Panc1 (cell line): ENCODE results near the gene IL17REL.

Source experiments
- POLR2AphosphoS5 ChIP-seq: IDR thresholded peaks from 2 replicates; pipeline ENCODE4 v1.6.1; 2012; ENCODE audit warnings: mild to moderate bottlenecking, low read depth, low read length, moderate library complexity
- SIN3A ChIP-seq: IDR thresholded peaks from 2 replicates; pipeline ENCODE4 v1.6.1; 2012; ENCODE audit warnings: low read depth, mild to moderate bottlenecking, low read length, moderate library complexity, borderline replicate concordance; ENCODE audit not compliant: insufficient read depth
- TCF7L2 ChIP-seq: IDR thresholded peaks from 2 replicates; pipeline ENCODE4 v1.6.1; 2011; ENCODE audit warnings: mild to moderate bottlenecking, low read depth, low read length, inconsistent platforms
- TF ChIP-seq, protein P1 (sequence below): fragments of 450-650 bp; IDR thresholded peaks from 2 replicates; pipeline ENCODE4 v1.5.1; 2017; ENCODE audit warnings: mild to moderate bottlenecking
- TF ChIP-seq, protein P2 (sequence below), 2 experiments: IDR thresholded peaks; 2 replicates each; pipeline ENCODE4 v1.6.1; 2011 to 2012; ENCODE audit warnings: low read depth in 2 of 2, control low read depth in 1 of 2, low read length in 1 of 2, mild to moderate bottlenecking in 1 of 2, moderate library complexity in 1 of 2; ENCODE audit not compliant: insufficient read depth in 1 of 2

DNA sequence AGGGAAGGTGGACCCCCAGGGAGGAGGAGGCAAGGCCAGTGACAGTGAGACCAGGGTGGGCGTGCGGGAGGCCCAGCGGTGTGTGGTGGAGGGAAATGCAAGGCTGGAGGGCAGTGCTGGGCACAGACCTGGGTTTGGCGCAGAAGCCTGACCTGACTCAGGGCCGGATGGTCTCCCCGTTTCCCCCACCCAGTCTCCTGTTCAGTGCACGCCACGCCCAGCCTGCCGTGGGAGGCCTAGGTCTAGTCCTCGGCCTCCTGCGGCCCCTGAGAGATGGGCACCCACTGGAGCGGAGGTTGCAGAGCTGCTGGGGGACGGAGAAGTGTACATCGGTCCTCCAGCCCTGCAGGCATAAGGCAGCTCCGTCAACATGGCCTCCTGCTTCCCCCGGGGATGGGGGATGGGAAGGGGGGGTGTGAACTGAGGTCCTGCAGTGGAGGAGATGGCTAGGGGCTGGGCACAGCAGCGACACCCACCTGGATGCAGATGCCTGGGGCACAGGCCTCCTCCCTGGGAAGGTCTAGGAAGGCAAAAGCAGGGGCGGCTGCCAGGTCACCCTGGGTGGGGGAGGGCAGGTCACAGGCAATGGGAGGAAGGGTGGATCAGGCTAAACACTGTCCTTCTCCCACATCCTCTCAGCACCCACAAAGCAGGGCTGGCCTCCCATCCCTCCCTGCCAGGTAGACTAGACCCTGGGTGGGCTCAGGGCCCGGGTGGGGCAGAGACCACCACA is 15.9 kb downstream of the IL17REL start:
- TF ChIP-seq, protein P1, sequence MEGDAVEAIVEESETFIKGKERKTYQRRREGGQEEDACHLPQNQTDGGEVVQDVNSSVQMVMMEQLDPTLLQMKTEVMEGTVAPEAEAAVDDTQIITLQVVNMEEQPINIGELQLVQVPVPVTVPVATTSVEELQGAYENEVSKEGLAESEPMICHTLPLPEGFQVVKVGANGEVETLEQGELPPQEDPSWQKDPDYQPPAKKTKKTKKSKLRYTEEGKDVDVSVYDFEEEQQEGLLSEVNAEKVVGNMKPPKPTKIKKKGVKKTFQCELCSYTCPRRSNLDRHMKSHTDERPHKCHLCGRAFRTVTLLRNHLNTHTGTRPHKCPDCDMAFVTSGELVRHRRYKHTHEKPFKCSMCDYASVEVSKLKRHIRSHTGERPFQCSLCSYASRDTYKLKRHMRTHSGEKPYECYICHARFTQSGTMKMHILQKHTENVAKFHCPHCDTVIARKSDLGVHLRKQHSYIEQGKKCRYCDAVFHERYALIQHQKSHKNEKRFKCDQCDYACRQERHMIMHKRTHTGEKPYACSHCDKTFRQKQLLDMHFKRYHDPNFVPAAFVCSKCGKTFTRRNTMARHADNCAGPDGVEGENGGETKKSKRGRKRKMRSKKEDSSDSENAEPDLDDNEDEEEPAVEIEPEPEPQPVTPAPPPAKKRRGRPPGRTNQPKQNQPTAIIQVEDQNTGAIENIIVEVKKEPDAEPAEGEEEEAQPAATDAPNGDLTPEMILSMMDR = no peak
- no peak for TF ChIP-seq POLR2AphosphoS5
- TF ChIP-seq, protein P2, sequence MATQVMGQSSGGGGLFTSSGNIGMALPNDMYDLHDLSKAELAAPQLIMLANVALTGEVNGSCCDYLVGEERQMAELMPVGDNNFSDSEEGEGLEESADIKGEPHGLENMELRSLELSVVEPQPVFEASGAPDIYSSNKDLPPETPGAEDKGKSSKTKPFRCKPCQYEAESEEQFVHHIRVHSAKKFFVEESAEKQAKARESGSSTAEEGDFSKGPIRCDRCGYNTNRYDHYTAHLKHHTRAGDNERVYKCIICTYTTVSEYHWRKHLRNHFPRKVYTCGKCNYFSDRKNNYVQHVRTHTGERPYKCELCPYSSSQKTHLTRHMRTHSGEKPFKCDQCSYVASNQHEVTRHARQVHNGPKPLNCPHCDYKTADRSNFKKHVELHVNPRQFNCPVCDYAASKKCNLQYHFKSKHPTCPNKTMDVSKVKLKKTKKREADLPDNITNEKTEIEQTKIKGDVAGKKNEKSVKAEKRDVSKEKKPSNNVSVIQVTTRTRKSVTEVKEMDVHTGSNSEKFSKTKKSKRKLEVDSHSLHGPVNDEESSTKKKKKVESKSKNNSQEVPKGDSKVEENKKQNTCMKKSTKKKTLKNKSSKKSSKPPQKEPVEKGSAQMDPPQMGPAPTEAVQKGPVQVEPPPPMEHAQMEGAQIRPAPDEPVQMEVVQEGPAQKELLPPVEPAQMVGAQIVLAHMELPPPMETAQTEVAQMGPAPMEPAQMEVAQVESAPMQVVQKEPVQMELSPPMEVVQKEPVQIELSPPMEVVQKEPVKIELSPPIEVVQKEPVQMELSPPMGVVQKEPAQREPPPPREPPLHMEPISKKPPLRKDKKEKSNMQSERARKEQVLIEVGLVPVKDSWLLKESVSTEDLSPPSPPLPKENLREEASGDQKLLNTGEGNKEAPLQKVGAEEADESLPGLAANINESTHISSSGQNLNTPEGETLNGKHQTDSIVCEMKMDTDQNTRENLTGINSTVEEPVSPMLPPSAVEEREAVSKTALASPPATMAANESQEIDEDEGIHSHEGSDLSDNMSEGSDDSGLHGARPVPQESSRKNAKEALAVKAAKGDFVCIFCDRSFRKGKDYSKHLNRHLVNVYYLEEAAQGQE (IDR thresholded peaks at IDR 0.05; ENCODE audit: insufficient read depth in 1 of 2, low read depth in 2 of 2, low read length in 1 of 2) = no peak
- no peak for TF ChIP-seq SIN3A
- no peak for TF ChIP-seq TCF7L2
